Caco-2 (cell line): ENCODE data around the gene RFLNA. TPM values are rescaled to one million over a fixed set of nuclear protein-coding genes. Genes with fewer than 3 reads are reported as not detected.

ENCODE experiments used
- BruUV-seq: library from RNA; stranded (reverse); fragments of 400-500 nt; replicated peaks from 2 replicates; lab custom pipeline; 2021; lab: Mats Ljungman, UMichigan
- CTCF ChIA-PET: fragments of 300-600 bp; sonication (Branson Sonifier 250); formaldehyde crosslinking; loops from one replicate; lab custom pipeline; 2022; ENCODE audit warnings: antibody characterized with exemption; lab: Charles Lee
- POLR2A ChIA-PET: fragments of 300-600 bp; sonication (Branson Sonifier 250); formaldehyde crosslinking; loops from one replicate; lab custom pipeline; 2022; ENCODE audit warnings: antibody characterized with exemption; lab: Charles Lee
- DNase-seq, 2 experiments: peaks; one replicate each; pipeline versions ENCODE4 v3.0.0 to v3.0.0-alpha.2; 2020 to 2022
- H3K27me3 ChIP-seq: replicated peaks from 2 replicates; pipeline ENCODE4 v1.6.0; 2011; ENCODE audit warnings: low read length; ENCODE audit not compliant: control insufficient read depth, insufficient read depth
- H3K36me3 ChIP-seq: 2 replicates; pipeline ENCODE4 v1.5.1; 2011; ENCODE audit warnings: low read length; ENCODE audit not compliant: control insufficient read depth, insufficient read depth
- H3K4me1 ChIP-seq: fragments of 250-450 bp; sonication (Bioruptor Pico); 2 replicates; pipeline ENCODE4 v1.5.1; 2020; ENCODE audit warnings: mild to moderate bottlenecking
- H3K4me3 ChIP-seq: 2 replicates; pipeline ENCODE4 v1.5.1; 2011; ENCODE audit warnings: low read depth, mild to moderate bottlenecking, control low read depth, low read length
- H3K9me3 ChIP-seq: fragments of 250-450 bp; sonication (Bioruptor Pico); 2 replicates; pipeline ENCODE4 v1.5.1; 2020; ENCODE audit warnings: mild to moderate bottlenecking, moderate library complexity
- H3K27ac Mint-ChIP-seq: one replicate; pipeline ENCODE4 v1.8.0; 2022; ENCODE audit warnings: mixed read lengths; ENCODE audit not compliant: unreplicated experiment
- H3K27me3 Mint-ChIP-seq: one replicate; pipeline ENCODE4 v1.8.0; 2022; ENCODE audit warnings: mixed read lengths; ENCODE audit not compliant: insufficient read depth, unreplicated experiment
- H3K36me3 Mint-ChIP-seq: one replicate; pipeline ENCODE4 v1.8.0; 2022; ENCODE audit warnings: mild to moderate bottlenecking, mixed read lengths; ENCODE audit not compliant: insufficient read depth, unreplicated experiment
- H3K4me1 Mint-ChIP-seq: one replicate; pipeline ENCODE4 v1.8.0; 2022; ENCODE audit warnings: low read depth, mixed read lengths; ENCODE audit not compliant: unreplicated experiment
- H3K4me3 Mint-ChIP-seq: one replicate; pipeline ENCODE4 v1.8.0; 2022; ENCODE audit warnings: mild to moderate bottlenecking, moderate library complexity, mixed read lengths; ENCODE audit not compliant: unreplicated experiment
- H3K9me3 Mint-ChIP-seq: one replicate; pipeline ENCODE4 v1.8.0; 2022; ENCODE audit warnings: mixed read lengths; ENCODE audit not compliant: unreplicated experiment
- intact Hi-C: fragments of 100-400 bp; cut with micrococcal nuclease; formaldehyde crosslinking; loops from one replicate; pipeline ENCODE4 v1.10.0; 2022; ENCODE audit not compliant: unreplicated experiment
- total RNA-seq: library from RNA; stranded (reverse); gene quantifications from 2 replicates; pipeline ENCODE4 v1.2.3, GENCODE V29; 2022
- TF ChIP-seq, protein P1 (sequence below), 2 experiments: fragments of 200-600 bp in 1 of 2; IDR thresholded peaks; 1 replicate in 1 of 2; 2 replicates in 1 of 2; pipeline versions ENCODE4 v1.5.1 to v1.8.0; 2011 to 2022; ENCODE audit warnings: antibody characterized with exemption in 1 of 2, control low read depth in 1 of 2, inconsistent platforms in 1 of 2, low read depth in 1 of 2, low read length in 1 of 2, mild to moderate bottlenecking in 1 of 2, moderate library complexity in 1 of 2; ENCODE audit not compliant: insufficient read depth in 1 of 2, severe bottlenecking in 1 of 2, unreplicated experiment in 1 of 2

The RFLNA gene
- total RNA-seq, 1 experiment from 2014 or later: 15.4 TPM

DNA sequence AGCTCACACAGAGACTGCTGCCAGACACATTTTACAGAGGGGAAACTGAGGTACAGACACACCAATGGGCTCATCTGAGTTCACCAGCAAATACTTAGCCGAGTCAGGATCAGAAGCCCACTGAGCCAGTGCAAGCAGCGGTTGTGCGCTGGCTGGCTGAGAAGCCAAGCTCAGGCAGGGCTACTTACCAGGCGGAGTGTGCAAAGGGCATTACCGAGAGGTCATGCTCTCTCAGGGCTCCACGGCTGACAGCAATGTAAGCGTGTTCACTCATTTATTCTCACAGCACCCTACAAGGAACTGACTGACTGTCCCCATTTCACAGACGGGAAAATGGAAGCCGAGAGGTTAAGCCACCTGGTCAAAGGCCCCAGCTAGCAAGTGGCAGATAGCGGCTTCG is 63.7 kb downstream of the RFLNA start:
- intact Hi-C loops: no loop called here
- Mint-ChIP-seq H3K9me3 (no peaks in the 10 kb centered on the region), H3K4me3 (no peak overlapping the region), H3K4me1 (no peaks in the 10 kb centered on the region), H3K27me3 (no peaks in the 10 kb centered on the region), H3K27ac (no peak overlapping the region), H3K36me3 (peaks cover 44% of the 10 kb centered on the region)
- H3K9me3 ChIP-seq: no peaks in the 10 kb centered on the region
- BruUV-seq: no TSS peak
- peaks cover 2% of the 10 kb centered on the region for H3K36me3 ChIP-seq
- ChIA-PET CTCF (no interaction called here), POLR2A (no interaction called here)
- no peaks in the 10 kb centered on the region for H3K27me3 ChIP-seq
- H3K4me1 ChIP-seq: no peaks in the 10 kb centered on the region
- H3K4me3 ChIP-seq: no peak overlapping the region
- TF ChIP-seq, protein P1, sequence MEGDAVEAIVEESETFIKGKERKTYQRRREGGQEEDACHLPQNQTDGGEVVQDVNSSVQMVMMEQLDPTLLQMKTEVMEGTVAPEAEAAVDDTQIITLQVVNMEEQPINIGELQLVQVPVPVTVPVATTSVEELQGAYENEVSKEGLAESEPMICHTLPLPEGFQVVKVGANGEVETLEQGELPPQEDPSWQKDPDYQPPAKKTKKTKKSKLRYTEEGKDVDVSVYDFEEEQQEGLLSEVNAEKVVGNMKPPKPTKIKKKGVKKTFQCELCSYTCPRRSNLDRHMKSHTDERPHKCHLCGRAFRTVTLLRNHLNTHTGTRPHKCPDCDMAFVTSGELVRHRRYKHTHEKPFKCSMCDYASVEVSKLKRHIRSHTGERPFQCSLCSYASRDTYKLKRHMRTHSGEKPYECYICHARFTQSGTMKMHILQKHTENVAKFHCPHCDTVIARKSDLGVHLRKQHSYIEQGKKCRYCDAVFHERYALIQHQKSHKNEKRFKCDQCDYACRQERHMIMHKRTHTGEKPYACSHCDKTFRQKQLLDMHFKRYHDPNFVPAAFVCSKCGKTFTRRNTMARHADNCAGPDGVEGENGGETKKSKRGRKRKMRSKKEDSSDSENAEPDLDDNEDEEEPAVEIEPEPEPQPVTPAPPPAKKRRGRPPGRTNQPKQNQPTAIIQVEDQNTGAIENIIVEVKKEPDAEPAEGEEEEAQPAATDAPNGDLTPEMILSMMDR (IDR thresholded peaks at IDR 0.05; ENCODE audit: insufficient read depth in 1 of 2, low read depth in 1 of 2, low read length in 1 of 2, severe bottlenecking in 1 of 2, unreplicated experiment in 1 of 2): no peak
- DNase-seq: no peak

DNA sequence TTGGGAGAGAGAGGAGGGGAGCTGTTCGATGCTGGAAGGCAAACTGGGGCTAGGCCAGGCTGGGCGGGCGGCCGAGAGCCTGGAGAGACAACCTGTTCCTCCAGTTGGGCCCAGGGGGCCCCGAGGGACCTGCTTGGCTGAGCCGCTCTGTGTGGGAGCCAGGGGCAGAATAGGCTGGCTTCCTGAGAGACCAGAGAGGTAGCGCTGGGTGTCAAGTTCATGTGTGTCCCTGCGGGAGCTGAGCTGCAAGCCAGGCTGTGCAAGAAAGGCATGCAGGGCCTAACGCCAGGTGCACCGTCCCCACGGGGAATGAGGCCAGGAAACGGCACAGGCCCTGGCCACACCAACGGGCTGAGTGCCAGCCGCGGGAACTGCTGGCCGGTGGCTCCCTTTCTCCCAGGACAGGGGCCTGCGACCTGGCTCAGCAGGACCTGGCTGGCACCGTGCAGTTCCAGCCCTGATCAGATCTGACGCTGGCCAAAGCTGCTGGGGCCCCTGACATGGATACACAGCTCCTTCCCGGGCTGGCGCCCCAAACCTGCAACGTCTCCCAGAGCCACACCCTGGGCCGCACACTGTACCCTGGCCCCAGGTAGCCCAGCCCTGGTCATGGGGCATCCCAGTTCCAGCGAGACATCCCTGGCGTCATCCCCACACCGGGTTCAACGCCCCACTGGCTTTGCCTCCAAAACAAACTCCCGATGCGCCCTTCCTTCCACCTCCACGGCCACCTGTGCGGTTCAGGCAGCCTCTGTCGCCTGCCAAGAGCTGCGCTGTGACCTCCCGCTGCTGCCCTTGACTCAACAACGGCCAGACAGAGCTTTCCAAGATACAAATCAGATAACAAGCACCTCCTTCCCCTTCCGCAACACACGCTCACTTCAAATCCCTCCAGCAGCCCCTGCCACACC is 65.0 kb downstream of the RFLNA start:
- no peak overlapping the region for H3K4me3 ChIP-seq
- intact Hi-C loops: no loop called here
- H3K9me3 ChIP-seq: no peaks in the 10 kb centered on the region
- no peaks in the 10 kb centered on the region for H3K4me1 ChIP-seq
- Mint-ChIP-seq H3K36me3 (peaks cover 44% of the 10 kb centered on the region), H3K4me1 (no peaks in the 10 kb centered on the region), H3K4me3 (no peak overlapping the region), H3K27ac (no peak overlapping the region), H3K9me3 (no peaks in the 10 kb centered on the region), H3K27me3 (no peaks in the 10 kb centered on the region)
- TSS peak; percentile 32 for BruUV-seq
- ChIA-PET CTCF (interaction anchor here (0.7 kb wide), 1 partner anchor 94 kb away, joined by 5 read pairs; no protein-coding TSS in a partner anchor), POLR2A (no interaction called here)
- TF ChIP-seq, protein P1 (IDR thresholded peaks at IDR 0.05; ENCODE audit: insufficient read depth in 1 of 2, low read depth in 1 of 2, low read length in 1 of 2, severe bottlenecking in 1 of 2, unreplicated experiment in 1 of 2): no peak
- DNase-seq: no peak
- no peaks in the 10 kb centered on the region for H3K27me3 ChIP-seq
- H3K36me3 ChIP-seq: peaks cover 2% of the 10 kb centered on the region

DNA sequence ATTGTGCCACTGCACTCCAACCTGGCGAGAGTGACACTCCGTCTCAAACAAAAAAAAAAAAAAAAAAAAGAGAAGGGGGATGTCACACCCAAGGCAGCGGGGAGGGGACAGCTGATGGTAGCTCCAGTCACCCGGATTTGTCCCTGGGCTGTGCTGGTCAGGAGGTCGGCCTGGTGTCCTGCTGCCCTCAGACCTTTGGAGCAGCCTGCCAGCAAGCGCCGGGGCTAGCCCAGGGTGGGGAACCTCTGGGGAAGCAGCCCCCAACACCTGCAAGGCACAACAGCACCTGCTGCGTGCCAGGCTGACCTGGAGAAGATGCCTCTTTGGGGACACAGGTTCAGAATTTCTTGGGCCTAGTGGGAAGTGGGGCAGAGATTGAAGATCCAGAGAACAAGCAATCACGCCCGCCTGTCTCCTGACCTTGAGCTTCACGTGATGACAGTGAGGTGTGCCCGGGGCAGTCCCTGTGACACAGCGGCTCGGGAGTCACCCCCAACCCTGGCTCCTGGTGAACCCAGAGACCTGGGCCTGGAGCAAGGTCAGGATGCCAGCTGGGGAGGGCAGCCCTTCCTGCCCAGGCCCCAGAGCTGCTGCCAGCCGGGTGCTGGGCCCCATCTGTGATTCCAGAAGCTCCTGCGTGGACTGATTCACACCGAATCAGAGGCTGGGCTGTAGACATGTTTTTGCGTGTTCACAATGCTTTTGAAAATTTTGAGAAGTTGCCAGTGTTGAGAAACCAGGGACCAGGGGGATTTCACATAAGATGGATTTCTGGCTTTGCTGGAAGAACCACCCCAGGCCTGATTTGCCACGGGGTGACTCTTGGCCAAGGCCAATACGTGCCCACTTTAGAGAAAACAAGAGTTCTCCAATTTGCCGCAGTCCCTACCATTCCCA is 66.4 kb downstream of the RFLNA start:
- Mint-ChIP-seq H3K9me3 (no peaks in the 10 kb centered on the region), H3K27ac (peak overlapping the region; percentile 11), H3K36me3 (peaks cover 45% of the 10 kb centered on the region), H3K27me3 (no peaks in the 10 kb centered on the region), H3K4me3 (no peak overlapping the region), H3K4me1 (no peaks in the 10 kb centered on the region)
- POLR2A ChIA-PET: no interaction called here
- intact Hi-C loops: no loop called here
- Histone ChIP-seq H3K4me3 (no peak overlapping the region), H3K4me1 (no peaks in the 10 kb centered on the region), H3K36me3 (peaks cover 2% of the 10 kb centered on the region), H3K27me3 (no peaks in the 10 kb centered on the region), H3K9me3 (no peaks in the 10 kb centered on the region)
- CTCF ChIA-PET: no interaction called here
- no TSS peak for BruUV-seq
- TF ChIP-seq, protein P1 (IDR thresholded peaks at IDR 0.05; ENCODE audit: insufficient read depth in 1 of 2, low read depth in 1 of 2, low read length in 1 of 2, severe bottlenecking in 1 of 2, unreplicated experiment in 1 of 2): no peak
- no peak for DNase-seq
